Stimulated activated naive B cell treated with anti-CD40 and anti-IgM and Interleukin-4, amounts not matched to agents 10 μg/mL and 1 μg/mL and 100 μg/mL, for 72 hours (primary cell): ENCODE measurements around the gene AGFG2.
A peak's percentile ranks its signal among the peaks of the same experiment; 100 is the strongest.

Experiments
- ATAC-seq, 2 donors: fragments of 150-1000 bp; cut with Tn5 transposase; replicated peaks; 2 replicates each; pipeline ENCODE4 v1.10.0; 2021; ENCODE audit warnings: moderate library complexity in 1 of 2
- DNase-seq: peaks from one replicate; pipeline ENCODE4 v3.0.0; 2021
- H3K27ac Mint-ChIP-seq: one replicate; pipeline ENCODE4 v1.8.0; 2022; ENCODE audit warnings: mild to moderate bottlenecking, mixed read lengths
- H3K27me3 Mint-ChIP-seq, 2 donors: one replicate each; pipeline ENCODE4 v1.8.0; 2022; ENCODE audit warnings: mixed read lengths in 2 of 2
- H3K36me3 Mint-ChIP-seq, 2 donors: one replicate each; pipeline ENCODE4 v1.8.0; 2022; ENCODE audit warnings: mixed read lengths in 2 of 2, mild to moderate bottlenecking in 1 of 2
- H3K4me1 Mint-ChIP-seq, 2 donors: one replicate each; pipeline ENCODE4 v1.8.0; 2022; ENCODE audit warnings: mixed read lengths in 2 of 2, mild to moderate bottlenecking in 1 of 2
- H3K4me3 Mint-ChIP-seq, 2 donors: one replicate each; pipeline ENCODE4 v1.8.0; 2022; ENCODE audit warnings: mild to moderate bottlenecking in 2 of 2, mixed read lengths in 2 of 2, moderate library complexity in 1 of 2
- H3K9me3 Mint-ChIP-seq, 2 donors: one replicate each; pipeline ENCODE4 v1.8.0; 2022; ENCODE audit warnings: mixed read lengths in 2 of 2, mild to moderate bottlenecking in 1 of 2

Gene AGFG2

DNA sequence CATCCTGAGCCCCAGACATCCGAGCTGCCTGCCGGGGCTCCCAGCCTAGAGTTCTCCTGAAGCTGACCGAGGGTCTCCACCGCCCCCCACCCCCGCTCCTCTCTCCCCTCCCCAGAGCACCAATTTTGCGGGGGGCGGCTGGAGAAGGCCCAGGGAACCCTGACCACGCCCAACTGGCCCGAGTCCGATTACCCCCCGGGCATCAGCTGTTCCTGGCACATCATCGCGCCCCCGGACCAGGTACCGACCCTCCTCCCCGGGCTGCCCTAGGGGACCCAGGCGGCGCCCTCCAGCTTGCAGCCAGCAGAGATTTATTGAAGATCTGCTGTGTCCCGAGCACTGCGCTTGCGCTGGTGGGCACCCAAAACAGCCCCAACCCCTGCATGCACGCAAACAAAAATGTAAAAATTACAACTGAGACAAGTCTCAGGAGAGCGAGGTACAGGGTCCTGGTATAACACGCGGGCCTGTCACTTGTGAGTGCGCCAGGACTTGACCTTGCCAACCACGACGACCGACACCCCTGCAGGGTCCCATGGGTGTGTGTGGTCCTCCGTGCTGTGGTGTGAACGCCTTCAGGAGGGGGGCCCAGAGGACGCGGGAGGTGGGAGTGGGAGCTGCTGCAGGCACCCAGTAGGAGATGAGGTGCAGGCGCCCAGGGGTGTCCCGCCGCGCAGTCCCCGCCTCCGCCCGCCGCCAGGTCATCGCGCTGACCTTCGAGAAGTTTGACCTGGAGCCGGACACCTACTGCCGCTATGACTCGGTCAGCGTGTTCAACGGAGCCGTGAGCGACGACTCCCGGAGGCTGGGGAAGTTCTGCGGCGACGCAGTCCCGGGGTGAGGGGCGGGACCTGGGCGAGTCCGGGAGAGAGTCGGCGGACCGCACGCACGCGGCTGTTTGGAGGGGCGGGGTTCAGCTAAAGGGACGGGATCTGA lies 66.2 kb downstream of the AGFG2 start:
- DNase-seq (peak; percentile 11), ATAC-seq (peak; percentile 38 to 47)
- no peaks in the 10 kb centered on the region for H3K9me3 Mint-ChIP-seq
- peaks cover 18 to 23% of the 10 kb centered on the region in 2 donors for H3K4me1 Mint-ChIP-seq
- H3K27ac Mint-ChIP-seq = peak overlapping the region; percentile 59
- H3K36me3 Mint-ChIP-seq = no peaks in the 10 kb centered on the region
- peaks cover 0 to 5% of the 10 kb centered on the region in 2 donors for H3K27me3 Mint-ChIP-seq
- peak overlapping the region; percentile 85 to 86 for H3K4me3 Mint-ChIP-seq

DNA sequence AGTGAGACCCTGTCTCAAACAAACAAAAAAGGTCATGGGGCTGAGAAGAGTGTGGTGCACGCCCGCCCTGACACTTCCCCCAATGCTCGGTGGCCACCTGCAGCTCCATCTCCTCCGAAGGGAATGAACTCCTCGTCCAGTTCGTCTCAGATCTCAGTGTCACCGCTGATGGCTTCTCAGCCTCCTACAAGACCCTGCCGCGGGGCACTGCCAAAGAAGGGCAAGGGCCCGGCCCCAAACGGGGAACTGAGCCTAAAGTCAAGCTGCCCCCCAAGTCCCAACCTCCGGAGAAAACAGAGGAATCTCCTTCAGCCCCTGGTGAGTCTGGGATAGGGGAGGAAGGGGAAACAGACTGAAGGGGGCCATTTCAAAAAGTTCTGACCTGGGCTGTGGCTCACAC lies 67.3 kb downstream of the AGFG2 start:
- peaks cover 0 to 5% of the 10 kb centered on the region in 2 donors for H3K27me3 Mint-ChIP-seq
- no peak overlapping the region for H3K4me3 Mint-ChIP-seq
- H3K9me3 Mint-ChIP-seq = no peaks in the 10 kb centered on the region
- DNase-seq (no peak), ATAC-seq (no peak)
- no peak overlapping the region for H3K27ac Mint-ChIP-seq
- H3K36me3 Mint-ChIP-seq = no peaks in the 10 kb centered on the region
- peaks cover 18 to 23% of the 10 kb centered on the region in 2 donors for H3K4me1 Mint-ChIP-seq

DNA sequence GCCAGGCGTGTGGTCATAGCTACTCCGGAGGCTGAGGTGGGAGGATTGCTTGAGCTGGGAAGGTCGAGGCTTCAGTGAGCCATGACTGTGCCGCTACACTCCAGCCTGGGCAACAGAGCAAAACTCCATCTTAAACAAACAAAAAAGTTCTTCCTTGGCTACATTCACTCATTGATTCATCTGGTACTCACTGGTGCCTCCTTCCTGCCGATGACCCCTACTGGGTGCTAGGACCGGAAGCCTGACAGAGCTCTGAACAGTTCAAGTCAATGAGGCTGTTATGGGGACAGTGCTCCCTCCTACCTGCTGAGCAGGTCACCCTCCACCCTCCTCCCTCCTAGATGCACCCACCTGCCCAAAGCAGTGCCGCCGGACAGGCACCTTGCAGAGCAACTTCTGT lies 68.1 kb downstream of the AGFG2 start:
- no peaks in the 10 kb centered on the region for H3K9me3 Mint-ChIP-seq
- peaks cover 0 to 5% of the 10 kb centered on the region in 2 donors for H3K27me3 Mint-ChIP-seq
- H3K4me3 Mint-ChIP-seq = no peak overlapping the region
- ATAC-seq = no peak
- no peak for DNase-seq
- peaks cover 18 to 23% of the 10 kb centered on the region in 2 donors for H3K4me1 Mint-ChIP-seq
- no peak overlapping the region for H3K27ac Mint-ChIP-seq
- H3K36me3 Mint-ChIP-seq = no peaks in the 10 kb centered on the region

DNA sequence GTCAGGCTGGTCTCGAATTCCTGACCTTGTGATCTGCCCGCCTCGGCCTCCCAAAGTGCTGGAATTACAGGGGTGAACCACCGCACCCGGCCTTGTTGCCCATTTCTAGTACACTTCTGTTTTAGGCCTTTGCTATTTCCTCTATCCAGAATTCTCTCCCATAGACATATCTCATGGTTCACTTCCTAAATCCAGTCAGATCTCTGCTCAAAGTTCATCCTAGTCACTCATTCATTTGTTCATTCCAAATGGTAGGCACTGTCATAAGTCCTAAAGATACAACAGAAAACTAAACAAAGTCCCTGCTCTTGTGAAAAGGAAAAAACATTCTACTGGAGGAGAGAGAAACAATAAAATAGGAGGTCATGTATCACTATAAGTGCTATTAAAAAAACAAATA lies 71.0 kb downstream of the AGFG2 start:
- no peak for ATAC-seq
- no peak overlapping the region for H3K4me3 Mint-ChIP-seq
- no peak overlapping the region for H3K27ac Mint-ChIP-seq
- peaks cover 5 to 7% of the 10 kb centered on the region in 2 donors for H3K36me3 Mint-ChIP-seq
- DNase-seq = no peak
- no peaks in the 10 kb centered on the region for H3K9me3 Mint-ChIP-seq
- H3K27me3 Mint-ChIP-seq = peaks cover 0 to 5% of the 10 kb centered on the region in 2 donors
- peaks cover 18 to 23% of the 10 kb centered on the region in 2 donors for H3K4me1 Mint-ChIP-seq

DNA sequence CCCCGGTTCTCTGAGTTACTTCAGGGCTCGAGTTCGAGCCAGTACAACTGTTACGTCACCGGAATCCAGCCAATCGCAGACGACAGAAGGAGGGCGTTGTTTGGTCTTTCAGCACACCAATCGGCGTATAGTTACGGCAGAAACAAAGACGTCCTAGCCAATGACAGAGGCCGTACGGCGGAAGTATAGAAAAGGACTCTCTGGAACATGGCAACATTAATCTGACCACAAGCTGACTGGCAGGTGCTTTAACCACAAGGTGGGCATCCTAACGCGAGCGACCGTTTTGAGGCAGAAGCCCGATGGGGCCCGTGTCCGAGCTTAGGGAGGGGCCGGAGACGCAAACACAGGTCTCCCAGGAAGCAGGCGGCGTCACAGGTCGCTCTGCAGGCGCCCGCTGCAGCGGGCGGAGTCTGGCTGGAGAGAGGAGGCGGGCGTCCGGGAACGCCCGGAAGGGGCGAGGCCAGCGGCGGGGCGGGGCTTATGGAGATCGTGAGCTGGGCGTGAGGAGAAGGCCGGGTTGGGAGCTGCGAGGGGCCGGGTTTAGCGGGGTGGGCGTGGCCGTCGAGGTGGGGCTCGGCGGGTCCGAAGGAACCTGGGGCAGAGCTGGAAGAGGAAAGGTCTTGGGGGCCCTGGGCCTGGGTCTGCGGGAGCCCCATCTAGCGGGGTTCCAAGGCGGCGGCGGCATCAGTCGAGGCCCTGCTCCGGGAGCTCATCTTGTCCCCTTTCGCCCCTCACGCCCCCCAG lies 73.2 kb downstream of the AGFG2 start, which contains the start of gene MOSPD3:
MOSPD3 (plus strand) TSS at position 558 of the 747 bp plus-strand sequence. CDS start 252 bp downstream, outside the sequence.
- Mint-ChIP-seq H3K4me3 (peak within 1 kb of the TSS; percentile 97 to 99), H3K4me1 (peaks cover 8 to 13% of the 10 kb centered on the region in 2 donors), H3K27me3 (no peaks in the 10 kb centered on the region), H3K27ac (peak within 1 kb of the TSS; percentile 100), H3K36me3 (peaks cover 5 to 11% of the 10 kb centered on the region in 2 donors), H3K9me3 (no peaks in the 10 kb centered on the region)
- DNase-seq = peak; percentile 96
- ATAC-seq = peak; percentile 93 to 94

DNA sequence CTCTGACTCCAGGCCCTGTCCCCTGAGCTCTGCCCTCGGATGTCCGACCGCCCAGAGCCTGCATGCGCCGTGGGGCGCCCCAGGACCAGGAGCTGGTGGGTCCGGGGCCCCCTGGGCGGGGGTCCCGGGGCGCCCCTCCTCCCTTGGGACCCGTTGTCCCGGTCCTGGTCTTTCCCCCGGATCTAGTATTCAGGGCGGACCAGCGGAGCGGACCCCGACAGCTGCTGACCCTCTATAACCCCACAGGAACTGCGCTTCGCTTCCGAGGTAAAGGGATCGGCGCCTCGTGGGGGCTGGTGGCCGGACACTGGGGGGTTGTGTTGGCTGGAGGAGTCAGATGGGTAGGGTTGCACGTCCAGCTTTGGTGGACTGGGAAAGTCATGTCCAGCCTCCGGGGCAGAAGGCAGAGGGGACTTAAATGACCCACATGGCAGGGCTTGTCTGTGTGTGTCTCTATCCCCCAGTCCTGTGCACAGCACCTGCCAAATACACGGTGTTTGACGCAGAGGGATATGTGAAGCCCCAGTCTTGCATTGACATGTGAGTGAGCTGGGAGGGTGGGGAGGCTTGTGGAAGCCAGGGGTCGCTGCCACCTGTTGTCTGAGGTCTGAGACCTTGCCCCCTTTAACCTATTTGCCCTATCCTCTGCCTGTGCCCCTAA lies 73.9 kb downstream of the AGFG2 start:
- Mint-ChIP-seq H3K9me3 (no peaks in the 10 kb centered on the region), H3K36me3 (peaks cover 5 to 11% of the 10 kb centered on the region in 2 donors), H3K4me1 (peaks cover 8 to 13% of the 10 kb centered on the region in 2 donors), H3K4me3 (peak overlapping the region; percentile 78 to 97), H3K27me3 (no peaks in the 10 kb centered on the region), H3K27ac (peak overlapping the region; percentile 66)
- no peak for DNase-seq
- peak; percentile 1 to 3 for ATAC-seq

DNA sequence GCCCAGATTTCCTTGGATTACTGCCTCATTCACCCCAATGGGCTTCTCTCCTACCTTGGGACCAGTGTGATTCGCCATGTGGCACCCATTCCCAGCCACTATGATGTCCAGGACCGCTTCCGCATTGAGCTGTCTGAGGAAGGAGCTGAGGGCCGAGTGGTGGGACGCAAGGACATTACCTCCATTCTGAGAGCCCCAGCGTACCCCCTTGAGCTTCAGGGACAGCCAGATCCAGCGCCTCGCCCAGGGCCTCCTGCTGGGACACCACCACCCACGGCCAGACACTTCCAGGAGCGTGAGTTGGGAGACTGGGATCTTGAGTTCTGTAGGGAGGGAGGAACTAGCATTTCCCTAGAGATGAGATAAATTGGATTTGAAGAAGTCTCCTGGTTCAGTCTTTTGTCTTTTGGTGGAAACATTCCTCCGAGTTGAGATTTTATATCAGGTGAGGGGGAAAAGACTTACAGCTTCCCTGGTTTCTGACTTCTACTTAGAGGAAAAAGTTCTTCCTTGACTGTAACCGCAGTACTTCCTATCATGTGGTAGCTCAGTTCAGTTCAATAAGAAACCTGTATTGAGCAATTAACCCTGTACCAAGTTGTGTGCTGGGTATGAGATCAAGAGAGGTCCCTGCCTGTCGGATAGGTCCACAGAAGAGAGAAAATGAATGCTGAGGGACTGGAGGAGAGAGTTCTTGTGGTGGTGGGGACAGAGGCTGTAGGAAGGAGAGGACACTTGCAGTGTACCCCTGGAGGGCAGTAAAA lies 74.6 kb downstream of the AGFG2 start:
- Mint-ChIP-seq H3K9me3 (no peaks in the 10 kb centered on the region), H3K4me3 (peak overlapping the region; percentile 78 to 97), H3K27me3 (no peaks in the 10 kb centered on the region), H3K4me1 (peaks cover 8 to 13% of the 10 kb centered on the region in 2 donors), H3K27ac (peak overlapping the region; percentile 56), H3K36me3 (peaks cover 5 to 11% of the 10 kb centered on the region in 2 donors)
- ATAC-seq (no peak), DNase-seq (no peak)

DNA sequence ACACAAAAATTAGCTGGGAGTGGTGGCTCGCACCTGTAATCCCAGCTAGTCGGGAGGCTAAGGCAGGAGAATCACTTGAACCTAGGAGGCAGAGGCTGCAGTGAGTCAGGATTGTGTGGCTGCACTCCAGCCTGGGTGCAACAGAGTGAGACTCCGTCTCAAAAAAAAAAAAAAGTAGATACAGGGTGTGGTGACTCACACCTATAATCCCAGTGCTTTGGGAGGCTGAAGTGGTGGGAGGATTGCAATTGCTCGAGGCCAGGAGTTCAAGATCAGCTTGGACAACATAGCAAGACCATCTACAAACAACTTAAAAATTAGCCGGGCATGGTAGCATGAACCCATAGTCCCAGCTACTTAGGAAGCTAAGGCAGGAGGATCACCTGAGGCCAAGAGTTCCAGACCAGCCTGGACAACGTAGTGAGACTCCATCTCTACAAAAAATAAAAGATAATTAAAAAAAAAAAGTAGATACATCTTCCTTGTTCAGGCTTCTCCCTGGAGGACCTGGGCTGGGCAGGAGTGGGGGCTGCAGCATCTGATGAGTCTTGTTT lies 75.4 kb downstream of the AGFG2 start:
- ATAC-seq (no peak), DNase-seq (no peak)
- H3K4me1 Mint-ChIP-seq = peaks cover 8 to 13% of the 10 kb centered on the region in 2 donors
- H3K36me3 Mint-ChIP-seq = peaks cover 5 to 11% of the 10 kb centered on the region in 2 donors
- no peak overlapping the region for H3K27ac Mint-ChIP-seq
- no peaks in the 10 kb centered on the region for H3K27me3 Mint-ChIP-seq
- no peaks in the 10 kb centered on the region for H3K9me3 Mint-ChIP-seq
- no peak overlapping the region for H3K4me3 Mint-ChIP-seq
